HepG2 (cell line): ENCODE data around the gene SCYL1.

Experiments
- PRPF4 ChIP-seq: fragments of 200-400 bp; formaldehyde crosslinking; IDR thresholded peaks from 2 replicates; pipeline ENCODE4 v1.6.1; 2016; ENCODE audit warnings: low read length, low read depth; ENCODE audit not compliant: poor library complexity, severe bottlenecking
- RFX5 ChIP-seq: IDR thresholded peaks from 2 replicates; pipeline ENCODE4 v1.6.1; 2011; ENCODE audit warnings: low read depth, low read length, improper control_type of control experiment
- SIN3A ChIP-seq: IDR thresholded peaks from 2 replicates; pipeline ENCODE4 v1.6.1; 2011; ENCODE audit warnings: low read depth, mild to moderate bottlenecking, control low read depth, low read length, borderline replicate concordance
- ZBTB20 ChIP-seq: sonication (generic); formaldehyde crosslinking; IDR thresholded peaks from 2 replicates; pipeline ENCODE4 v1.8.1; 2023; ENCODE audit warnings: missing genetic modification reagents, low read depth, mild to moderate bottlenecking, borderline replicate concordance
- ZNF121 ChIP-seq: sonication (generic); formaldehyde crosslinking; IDR thresholded peaks from 2 replicates; pipeline ENCODE4 v1.5.0; 2020; ENCODE audit warnings: mild to moderate bottlenecking, missing genetic modification reagents
- ZNF24 ChIP-seq: fragments of 450-650 bp; IDR thresholded peaks from 2 replicates; pipeline ENCODE4 v1.6.1; 2017; ENCODE audit warnings: antibody characterized with exemption, mild to moderate bottlenecking
- TF ChIP-seq, protein P1 (sequence below): sonication (generic); formaldehyde crosslinking; IDR thresholded peaks from 2 replicates; pipeline ENCODE4 v1.5.0; 2020; ENCODE audit warnings: mild to moderate bottlenecking, missing genetic modification reagents, moderate library complexity
- TF ChIP-seq, protein P2 (sequence below): sonication (generic); formaldehyde crosslinking; IDR thresholded peaks from 2 replicates; pipeline ENCODE4 v1.4.0; 2020; ENCODE audit warnings: missing genetic modification reagents
- TF ChIP-seq, protein P3 (sequence below): sonication (generic); formaldehyde crosslinking; conservative IDR thresholded peaks from 2 replicates; pipeline ENCODE4 v1.8.1; 2023; ENCODE audit warnings: missing genetic modification reagents

DNA sequence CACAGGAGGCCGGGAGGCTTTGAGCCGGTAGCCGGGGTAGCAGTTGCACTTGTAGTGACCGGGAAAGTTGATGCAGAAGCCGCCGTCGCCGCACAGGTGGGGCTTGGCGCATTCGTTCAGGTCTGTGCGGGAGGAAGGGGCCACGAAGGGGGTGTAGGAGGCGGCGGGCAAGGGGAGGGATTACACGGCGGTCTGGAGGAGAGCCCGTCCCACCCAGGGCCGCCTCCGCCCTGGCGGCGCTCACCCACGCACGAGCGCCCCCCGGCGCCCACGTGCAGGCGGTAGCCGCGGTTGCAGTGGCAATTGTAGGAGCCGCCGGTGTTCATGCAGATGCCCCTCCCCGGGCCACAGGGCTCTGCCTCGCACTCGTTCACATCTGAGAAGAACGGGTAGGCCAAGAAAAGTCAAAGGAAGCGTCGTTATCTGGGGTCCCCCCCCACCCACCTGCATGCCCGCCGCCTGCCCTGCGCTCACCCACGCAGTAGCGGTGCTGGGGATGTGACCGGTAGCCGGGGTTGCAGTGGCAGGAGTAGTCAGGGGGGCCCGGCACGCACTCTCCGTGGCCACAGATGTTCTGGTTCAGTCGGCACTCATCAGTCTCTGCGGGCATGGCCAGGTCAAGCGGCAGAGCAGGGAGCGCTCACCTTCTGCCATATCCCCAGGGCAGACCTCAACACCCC lies 22.7 kb downstream of the SCYL1 start:
- TF ChIP-seq ZNF121 (no peak), PRPF4 (no peak), RFX5 (no peak), ZNF24 (no peak), ZBTB20 (CRISPR knock-in tag) (no peak), SIN3A (no peak)
- TF ChIP-seq, protein P1, sequence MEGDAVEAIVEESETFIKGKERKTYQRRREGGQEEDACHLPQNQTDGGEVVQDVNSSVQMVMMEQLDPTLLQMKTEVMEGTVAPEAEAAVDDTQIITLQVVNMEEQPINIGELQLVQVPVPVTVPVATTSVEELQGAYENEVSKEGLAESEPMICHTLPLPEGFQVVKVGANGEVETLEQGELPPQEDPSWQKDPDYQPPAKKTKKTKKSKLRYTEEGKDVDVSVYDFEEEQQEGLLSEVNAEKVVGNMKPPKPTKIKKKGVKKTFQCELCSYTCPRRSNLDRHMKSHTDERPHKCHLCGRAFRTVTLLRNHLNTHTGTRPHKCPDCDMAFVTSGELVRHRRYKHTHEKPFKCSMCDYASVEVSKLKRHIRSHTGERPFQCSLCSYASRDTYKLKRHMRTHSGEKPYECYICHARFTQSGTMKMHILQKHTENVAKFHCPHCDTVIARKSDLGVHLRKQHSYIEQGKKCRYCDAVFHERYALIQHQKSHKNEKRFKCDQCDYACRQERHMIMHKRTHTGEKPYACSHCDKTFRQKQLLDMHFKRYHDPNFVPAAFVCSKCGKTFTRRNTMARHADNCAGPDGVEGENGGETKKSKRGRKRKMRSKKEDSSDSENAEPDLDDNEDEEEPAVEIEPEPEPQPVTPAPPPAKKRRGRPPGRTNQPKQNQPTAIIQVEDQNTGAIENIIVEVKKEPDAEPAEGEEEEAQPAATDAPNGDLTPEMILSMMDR (CRISPR knock-in tag): no peak
- TF ChIP-seq, protein P2, sequence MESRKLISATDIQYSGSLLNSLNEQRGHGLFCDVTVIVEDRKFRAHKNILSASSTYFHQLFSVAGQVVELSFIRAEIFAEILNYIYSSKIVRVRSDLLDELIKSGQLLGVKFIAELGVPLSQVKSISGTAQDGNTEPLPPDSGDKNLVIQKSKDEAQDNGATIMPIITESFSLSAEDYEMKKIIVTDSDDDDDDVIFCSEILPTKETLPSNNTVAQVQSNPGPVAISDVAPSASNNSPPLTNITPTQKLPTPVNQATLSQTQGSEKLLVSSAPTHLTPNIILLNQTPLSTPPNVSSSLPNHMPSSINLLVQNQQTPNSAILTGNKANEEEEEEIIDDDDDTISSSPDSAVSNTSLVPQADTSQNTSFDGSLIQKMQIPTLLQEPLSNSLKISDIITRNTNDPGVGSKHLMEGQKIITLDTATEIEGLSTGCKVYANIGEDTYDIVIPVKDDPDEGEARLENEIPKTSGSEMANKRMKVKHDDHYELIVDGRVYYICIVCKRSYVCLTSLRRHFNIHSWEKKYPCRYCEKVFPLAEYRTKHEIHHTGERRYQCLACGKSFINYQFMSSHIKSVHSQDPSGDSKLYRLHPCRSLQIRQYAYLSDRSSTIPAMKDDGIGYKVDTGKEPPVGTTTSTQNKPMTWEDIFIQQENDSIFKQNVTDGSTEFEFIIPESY (CRISPR knock-in tag): no peak
- TF ChIP-seq, protein P3, sequence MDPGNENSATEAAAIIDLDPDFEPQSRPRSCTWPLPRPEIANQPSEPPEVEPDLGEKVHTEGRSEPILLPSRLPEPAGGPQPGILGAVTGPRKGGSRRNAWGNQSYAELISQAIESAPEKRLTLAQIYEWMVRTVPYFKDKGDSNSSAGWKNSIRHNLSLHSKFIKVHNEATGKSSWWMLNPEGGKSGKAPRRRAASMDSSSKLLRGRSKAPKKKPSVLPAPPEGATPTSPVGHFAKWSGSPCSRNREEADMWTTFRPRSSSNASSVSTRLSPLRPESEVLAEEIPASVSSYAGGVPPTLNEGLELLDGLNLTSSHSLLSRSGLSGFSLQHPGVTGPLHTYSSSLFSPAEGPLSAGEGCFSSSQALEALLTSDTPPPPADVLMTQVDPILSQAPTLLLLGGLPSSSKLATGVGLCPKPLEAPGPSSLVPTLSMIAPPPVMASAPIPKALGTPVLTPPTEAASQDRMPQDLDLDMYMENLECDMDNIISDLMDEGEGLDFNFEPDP (CRISPR knock-in tag): no peak
